ENCODE results near the gene GRIA1.

- TF ChIP-seq POLR2A (IDR thresholded peaks at IDR 0.05; ENCODE audit: low read depth, low read length) (no peak), CTCF (conservative IDR thresholded peaks at IDR 0.05; ENCODE audit: low read depth, low read length) (no peak), RCOR1 (IDR thresholded peaks at IDR 0.05; ENCODE audit: insufficient replicate concordance, low read length) (no peak), RFX5 (IDR thresholded peaks at IDR 0.05; ENCODE audit: low read depth, low read length) (no peak), CEBPB (IDR thresholded peaks at IDR 0.05; ENCODE audit: low read depth, low read length) (no peak), MXI1 (IDR thresholded peaks at IDR 0.05; ENCODE audit: borderline replicate concordance, low read depth, low read length) (no peak), USF2 (IDR thresholded peaks at IDR 0.05; ENCODE audit: low read depth, low read length) (no peak), SMC3 (IDR thresholded peaks at IDR 0.05; ENCODE audit: low read depth, low read length) (no peak), FOS (IDR thresholded peaks at IDR 0.05; ENCODE audit: low read depth, low read length) (no peak), MAFK (IDR thresholded peaks at IDR 0.05; ENCODE audit: low read depth, low read length) (no peak), CHD1 (IDR thresholded peaks at IDR 0.05; ENCODE audit: low read depth, low read length) (no peak)
These were observed 323.4 kb downstream of the GRIA1 start for GRCh38 chr5:153813901-153814300.
